H1 (cell line): ENCODE results near the gene ACER1. TPM values are rescaled to one million over a fixed set of nuclear protein-coding genes. Genes with fewer than 3 reads are reported as not detected.

ENCODE experiments used
- CTCF ChIA-PET: fragments of 300-600 bp; sonication (Branson Sonifier 250); formaldehyde crosslinking; loops from one replicate; lab custom pipeline; 2021; ENCODE audit not compliant: partially characterized antibody; lab: Charles Lee
- POLR2A ChIA-PET: fragments of 300-600 bp; sonication (Branson Sonifier 250); formaldehyde crosslinking; loops from one replicate; lab custom pipeline; 2021; ENCODE audit warnings: inconsistent platforms; ENCODE audit not compliant: partially characterized antibody; lab: Charles Lee
- DNase-seq, 2 experiments: peaks; one replicate each; pipeline versions ENCODE4 v3.0.0 to v3.0.0-alpha.2; 2010 to 2022; ENCODE audit warnings: low spot score in 2 of 2, low read depth in 1 of 2, mixed read lengths in 1 of 2
- FAIRE-seq: peaks from 2 replicates; lab custom pipeline; 2011; peaks lifted over from hg19 to GRCh38; lab: Jason Lieb, UNC
- H2AFZ ChIP-seq: 2 replicates; pipeline ENCODE4 v1.8.1; 2012; ENCODE audit warnings: low read length, inconsistent platforms
- H2AK5ac ChIP-seq: 2 replicates; pipeline ENCODE4 v1.6.1; 2013; ENCODE audit warnings: low read depth, low read length
- H2BK120ac ChIP-seq: replicated peaks from 2 replicates; pipeline ENCODE3; 2013; ENCODE audit warnings: low read depth, low read length, inconsistent platforms
- H2BK12ac ChIP-seq: 2 replicates; pipeline ENCODE4 v1.6.1; 2013; ENCODE audit warnings: low read depth, low read length
- H2BK15ac ChIP-seq: 2 replicates; pipeline ENCODE4 v1.6.1; 2013; ENCODE audit warnings: low read length
- H2BK20ac ChIP-seq: 2 replicates; pipeline ENCODE4 v1.6.1; 2013; ENCODE audit warnings: low read length
- H2BK5ac ChIP-seq: 2 replicates; pipeline ENCODE4 v1.6.1; 2013; ENCODE audit warnings: low read depth, low read length
- H3K14ac ChIP-seq: 2 replicates; pipeline ENCODE4 v1.6.1; 2013; ENCODE audit warnings: inconsistent platforms; ENCODE audit not compliant: insufficient read length
- H3K18ac ChIP-seq: 2 replicates; pipeline ENCODE4 v1.6.1; 2013; ENCODE audit warnings: low read length; ENCODE audit errors: extremely low read depth
- H3K23ac ChIP-seq: 2 replicates; pipeline ENCODE4 v1.6.1; 2013; ENCODE audit warnings: inconsistent platforms; ENCODE audit not compliant: insufficient read length
- H3K23me2 ChIP-seq: 2 replicates; pipeline ENCODE4 v1.6.1; 2013; ENCODE audit warnings: low read depth, low read length
- H3K27ac ChIP-seq: 2 replicates; pipeline ENCODE4 v1.6.1; 2011; ENCODE audit warnings: low read depth, low read length, inconsistent platforms
- H3K27me3 ChIP-seq, 4 experiments: replicated peaks in 1 of 4; 1 replicate in 1 of 4; 2 replicates in 3 of 4; pipeline versions ENCODE4 v1.6.1 to v1.8.1; 2011 to 2013; ENCODE audit warnings: low read length in 3 of 4, mild to moderate bottlenecking in 3 of 4, inconsistent platforms in 2 of 4, mixed read lengths in 2 of 4, moderate library complexity in 1 of 4; ENCODE audit not compliant: control insufficient read depth in 3 of 4, insufficient read depth in 3 of 4; ENCODE audit errors: extremely low read depth in 1 of 4
- H3K36me3 ChIP-seq, 4 experiments: 2 replicates each; pipeline versions ENCODE4 v1.6.1 to v1.8.1; 2011 to 2013; ENCODE audit warnings: mild to moderate bottlenecking in 4 of 4, low read length in 3 of 4, moderate library complexity in 2 of 4, control low read depth in 1 of 4, inconsistent platforms in 1 of 4; ENCODE audit not compliant: insufficient read depth in 4 of 4, control insufficient read depth in 2 of 4
- H3K4ac ChIP-seq: replicated peaks from 2 replicates; pipeline ENCODE3; 2013; ENCODE audit warnings: low read length, low read depth, mixed read lengths, inconsistent platforms; ENCODE audit not compliant: insufficient read length
- H3K4me1 ChIP-seq, 4 experiments: replicated peaks in 1 of 4; 1 replicate in 1 of 4; 2 replicates in 3 of 4; pipeline versions ENCODE4 v1.6.1 to v1.8.1; 2011 to 2013; ENCODE audit warnings: low read length in 3 of 4, inconsistent platforms in 2 of 4, mixed read lengths in 1 of 4; ENCODE audit not compliant: insufficient read depth in 4 of 4, control insufficient read depth in 3 of 4
- H3K4me2 ChIP-seq, 2 experiments: 2 replicates each; pipeline versions ENCODE4 v1.6.1 to v1.8.1; 2011 to 2013; ENCODE audit warnings: low read depth in 2 of 2, low read length in 2 of 2, control low read depth in 1 of 2, inconsistent platforms in 1 of 2, mild to moderate bottlenecking in 1 of 2; ENCODE audit not compliant: insufficient read depth in 1 of 2
- H3K4me3 ChIP-seq, 4 experiments: fragments of 200-600, 300-600 bp in 1 of 4; sonication (generic), shearing (Covaris generic), sonication (Bioruptor Twin) in 1 of 4; 2 replicates each; pipeline versions ENCODE4 v1.5.1 to v1.8.1; 2011 to 2016; ENCODE audit warnings: low read length in 4 of 4, low read depth in 3 of 4, control low read depth in 2 of 4, inconsistent platforms in 2 of 4, mild to moderate bottlenecking in 2 of 4, mixed read lengths in 1 of 4, moderate library complexity in 1 of 4; ENCODE audit not compliant: insufficient read depth in 2 of 4; ENCODE audit errors: extremely low read depth in 1 of 4
- H3K56ac ChIP-seq: replicated peaks from 2 replicates; pipeline ENCODE3; 2013; ENCODE audit warnings: low read depth, mild to moderate bottlenecking, mixed read lengths, low read length, inconsistent platforms; ENCODE audit not compliant: insufficient read length
- H3K79me1 ChIP-seq: 2 replicates; pipeline ENCODE4 v1.6.1; 2013; ENCODE audit warnings: low read depth, low read length, control low read depth
- H3K79me2 ChIP-seq, 2 experiments: 2 replicates each; pipeline versions ENCODE4 v1.6.1 to v1.8.1; 2012 to 2013; ENCODE audit warnings: low read length in 2 of 2, mild to moderate bottlenecking in 2 of 2, inconsistent platforms in 1 of 2; ENCODE audit not compliant: insufficient read depth in 2 of 2, control insufficient read depth in 1 of 2
- H3K9ac ChIP-seq, 4 experiments: replicated peaks in 1 of 4; 1 replicate in 1 of 4; 2 replicates in 3 of 4; pipeline versions ENCODE4 v1.6.1 to v1.8.1; 2011 to 2013; ENCODE audit warnings: low read depth in 3 of 4, low read length in 3 of 4, control low read depth in 2 of 4, mild to moderate bottlenecking in 2 of 4, moderate library complexity in 2 of 4, inconsistent platforms in 1 of 4; ENCODE audit errors: extremely low read depth in 1 of 4
- H3K9me3 ChIP-seq, 2 experiments: 2 replicates each; pipeline versions ENCODE4 v1.6.1 to v1.8.1; 2012 to 2013; ENCODE audit warnings: mild to moderate bottlenecking in 2 of 2, moderate library complexity in 2 of 2, control low read depth in 1 of 2, inconsistent platforms in 1 of 2, low read depth in 1 of 2, low read length in 1 of 2, mixed read lengths in 1 of 2; ENCODE audit not compliant: insufficient read depth in 2 of 2
- H4K20me1 ChIP-seq, 2 experiments: replicated peaks in 1 of 2; 2 replicates each; pipeline versions ENCODE3 to v1.8.1; 2011 to 2013; ENCODE audit warnings: inconsistent platforms in 2 of 2, low read length in 2 of 2, mild to moderate bottlenecking in 1 of 2; ENCODE audit not compliant: insufficient read depth in 2 of 2, control insufficient read depth in 1 of 2
- H4K5ac ChIP-seq: 2 replicates; pipeline ENCODE4 v1.6.1; 2013; ENCODE audit warnings: low read length, low read depth, mixed read lengths, inconsistent platforms; ENCODE audit not compliant: insufficient read length
- H4K8ac ChIP-seq: 2 replicates; pipeline ENCODE4 v1.8.0; 2013; ENCODE audit warnings: mild to moderate bottlenecking, moderate library complexity, low read length, inconsistent platforms; ENCODE audit not compliant: insufficient read depth; ENCODE audit errors: extremely low read depth
- H4K91ac ChIP-seq: replicated peaks from 2 replicates; pipeline ENCODE3; 2013; ENCODE audit warnings: low read length, mixed read lengths, inconsistent platforms; ENCODE audit not compliant: insufficient read length
- KDM5A ChIP-seq: fragments of 200-600 bp; IDR thresholded peaks from 2 replicates; pipeline ENCODE4 v1.7.1; 2012; ENCODE audit warnings: mild to moderate bottlenecking, low read length, inconsistent platforms, mixed read lengths
- RBBP5 ChIP-seq: IDR thresholded peaks from 2 replicates; pipeline ENCODE4 v1.7.1; 2012; ENCODE audit warnings: low read depth, mild to moderate bottlenecking, inconsistent platforms, low read length, moderate library complexity, borderline replicate concordance
- SAP30 ChIP-seq: fragments of 300-600 bp; sonication (generic); IDR thresholded peaks from 2 replicates; pipeline ENCODE4 v1.7.1; 2012; ENCODE audit warnings: low read length, moderate library complexity, mild to moderate bottlenecking, inconsistent platforms; ENCODE audit not compliant: insufficient read depth, insufficient replicate concordance
- WGBS, 2 experiments: shearing (Covaris generic) in 1 of 2; methylation state at CpG; one replicate each; pipeline versions ENCODE4 v1.1.6 to v1.1.7; 2013 to 2015; ENCODE audit warnings: low lambda C conversion rate in 2 of 2, mixed read lengths in 2 of 2, inconsistent platforms in 1 of 2, low coverage in 1 of 2, missing lambda C conversion rate in 1 of 2; ENCODE audit not compliant: insufficient replicate concordance in 2 of 2, insufficient coverage in 1 of 2, insufficient read length in 1 of 2; ENCODE audit errors: extremely low coverage in 1 of 2, missing lambda C conversion rate in 1 of 2; 5-methylcytosine and 5-hydroxymethylcytosine counted together
- polyA plus RNA-seq, 7 experiments: library from polyadenylated mRNA; depleted of rRNA in 3 of 7; stranded (reverse) in 5 of 7; unstranded in 2 of 7; fragments of >200 nt in 5 of 7; fragments of 200-250 nt in 2 of 7; gene quantifications; 1 replicate in 5 of 7; 2 replicates in 1 of 7; 4 replicates in 1 of 7; pipeline versions ENCODE4 v1.2.1 to v1.2.3, GENCODE V29; 2011 to 2013; ENCODE audit warnings: missing spikeins in 2 of 7, mixed read lengths in 2 of 7
- total RNA-seq: library from RNA; stranded (reverse); fragmentation: NEBNext Ultra II Directional; extraction: Animal tissue kit (Norgen Biotek cat#: 25700); gene quantifications from 2 replicates; pipeline ENCODE4 v1.2.1, GENCODE V29; 2021

The ACER1 gene
- total and polyA plus RNA-seq, 2 of the 8 experiments (the other 6 are each of a cell fraction or from before 2014, with no cell fraction given) = 0.05 TPM; not detected in 1

GRCh38 chr19:6324757-6325156 lies 8.7 kb downstream of the ACER1 start:
- H4K8ac ChIP-seq = no peak overlapping the region
- no peaks in the 10 kb centered on the region for H3K36me3 ChIP-seq
- H3K79me2 ChIP-seq = no peaks in the 10 kb centered on the region
- peaks cover 6 to 12% of the 10 kb centered on the region in 2 experiments; a peak in 2 of 4 replicates for H3K9me3 ChIP-seq
- H3K4ac ChIP-seq = no peak overlapping the region
- no peak overlapping the region for H2AK5ac ChIP-seq
- no peak overlapping the region for H2BK120ac ChIP-seq
- no peak overlapping the region for H2BK20ac ChIP-seq
- no peak overlapping the region for H3K27ac ChIP-seq
- H2BK5ac ChIP-seq = no peak overlapping the region
- WGBS, 2 experiments = 85% methylated on average over 4 of the region's 4 CpGs; no CpG with 5 or more reads in 1 of the 2 experiments
- no peak overlapping the region for H4K91ac ChIP-seq
- no peak for TF ChIP-seq SAP30
- TF ChIP-seq RBBP5 = no peak
- no peak for TF ChIP-seq KDM5A
- H3K9ac ChIP-seq = no peak overlapping the region
- no peak overlapping the region for H3K14ac ChIP-seq
- no peak overlapping the region for H4K5ac ChIP-seq
- DNase-seq = no peak
- no peak overlapping the region for H2BK12ac ChIP-seq
- H2AFZ ChIP-seq = no peak overlapping the region
- no peaks in the 10 kb centered on the region for H3K4me1 ChIP-seq
- no peak overlapping the region for H3K4me3 ChIP-seq
- H3K4me2 ChIP-seq = no peak overlapping the region
- no peak overlapping the region for H3K56ac ChIP-seq
- no peak overlapping the region for H3K18ac ChIP-seq
- H2BK15ac ChIP-seq = no peak overlapping the region
- ChIA-PET CTCF (no interaction called here), POLR2A (interaction anchor here (0.6 kb wide), 1 partner anchor 59 kb away, joined by 3 read pairs; no protein-coding TSS in a partner anchor)
- H3K27me3 ChIP-seq = no peaks in the 10 kb centered on the region
- H3K23me2 ChIP-seq = no peaks in the 10 kb centered on the region
- no peaks in the 10 kb centered on the region for H3K79me1 ChIP-seq
- H3K23ac ChIP-seq = no peak overlapping the region
- no peak for FAIRE-seq
- H4K20me1 ChIP-seq = no peaks in the 10 kb centered on the region
